Measurements from ENCODE around the gene HTR2A. TPM values are rescaled to one million over a fixed set of nuclear protein-coding genes. Genes with fewer than 3 reads are reported as not detected.

HTR2A gene
- polyA plus RNA-seq, 1 donor (not counting 4 experiments of a cell fraction or from before 2014, with no cell fraction given): not detected

- Histone ChIP-seq H3K9me1 (ENCODE audit: control insufficient read depth, extremely low read depth, insufficient read depth, low read length) (no peaks in the 10 kb centered on the region), H3K27me3 (ENCODE audit: control insufficient read depth, extremely low read depth, insufficient read depth, low read length) (peaks cover 7% of the 10 kb centered on the region), H3K4me2 (ENCODE audit: control insufficient read depth, extremely low read depth, insufficient read depth, low read depth, low read length) (no peak overlapping the region), H3K79me2 (ENCODE audit: control insufficient read depth, insufficient read depth, low read length) (no peaks in the 10 kb centered on the region), H3K9ac (ENCODE audit: control insufficient read depth, extremely low read depth, insufficient read depth, low read length) (no peak overlapping the region), H3K4me3 (ENCODE audit: control insufficient read depth in 2 of 3, extremely low read depth in 1 of 3, insufficient read depth in 2 of 3, low read depth in 1 of 3, low read length in 3 of 3) (no peak overlapping the region), H4K20me1 (ENCODE audit: control insufficient read depth, extremely low read depth, insufficient read depth, low read length) (no peaks in the 10 kb centered on the region), H3K36me3 (ENCODE audit: control insufficient read depth in 2 of 2, extremely low read depth in 1 of 2, insufficient read depth in 2 of 2, low read length in 2 of 2) (no peaks in the 10 kb centered on the region), H3K4me1 (ENCODE audit: control insufficient read depth, extremely low read depth, insufficient read depth, low read length) (no peaks in the 10 kb centered on the region), H3K9me3 (ENCODE audit: control insufficient read depth, low read depth, low read length) (no peaks in the 10 kb centered on the region), H2AFZ (ENCODE audit: control insufficient read depth, low read length) (no peak overlapping the region), H3K27ac (ENCODE audit: control insufficient read depth, insufficient read depth, low read length) (no peak overlapping the region)
- no peak for FAIRE-seq
- DNase-seq (ENCODE audit: low read depth, low spot score): no peak
- no peak for TF ChIP-seq EZH2 (IDR thresholded peaks at IDR 0.05; ENCODE audit: low read length)
- TF ChIP-seq CTCF (optimal IDR thresholded peaks at IDR 0.05 in 1 of 3, IDR thresholded peaks at IDR 0.05 in 1 of 3, conservative IDR thresholded peaks at IDR 0.05 in 1 of 3; ENCODE audit: extremely low read depth in 1 of 3, insufficient read depth in 2 of 3, low read length in 3 of 3): no peak
- dilution Hi-C loops (cut with MboI; ENCODE audit: extremely low pct_ligation_motif_present, low sequenced_read_pairs): no loop called here
Observed at GRCh38 chr13:46816371-46816770, 80.5 kb downstream of the HTR2A start.

- Histone ChIP-seq H3K9me3 (ENCODE audit: control insufficient read depth, low read depth, low read length) (no peaks in the 10 kb centered on the region), H3K9ac (ENCODE audit: control insufficient read depth, extremely low read depth, insufficient read depth, low read length) (no peak overlapping the region), H3K79me2 (ENCODE audit: control insufficient read depth, insufficient read depth, low read length) (no peaks in the 10 kb centered on the region), H3K4me3 (ENCODE audit: control insufficient read depth in 2 of 3, extremely low read depth in 1 of 3, insufficient read depth in 2 of 3, low read depth in 1 of 3, low read length in 3 of 3) (no peak overlapping the region), H3K27ac (ENCODE audit: control insufficient read depth, insufficient read depth, low read length) (no peak overlapping the region), H2AFZ (ENCODE audit: control insufficient read depth, low read length) (no peak overlapping the region), H3K27me3 (ENCODE audit: control insufficient read depth, extremely low read depth, insufficient read depth, low read length) (no peaks in the 10 kb centered on the region), H3K36me3 (ENCODE audit: control insufficient read depth in 2 of 2, extremely low read depth in 1 of 2, insufficient read depth in 2 of 2, low read length in 2 of 2) (no peaks in the 10 kb centered on the region), H3K4me2 (ENCODE audit: control insufficient read depth, extremely low read depth, insufficient read depth, low read depth, low read length) (no peak overlapping the region), H3K9me1 (ENCODE audit: control insufficient read depth, extremely low read depth, insufficient read depth, low read length) (no peaks in the 10 kb centered on the region), H3K4me1 (ENCODE audit: control insufficient read depth, extremely low read depth, insufficient read depth, low read length) (no peaks in the 10 kb centered on the region), H4K20me1 (ENCODE audit: control insufficient read depth, extremely low read depth, insufficient read depth, low read length) (no peaks in the 10 kb centered on the region)
- dilution Hi-C loops (cut with MboI; ENCODE audit: extremely low pct_ligation_motif_present, low sequenced_read_pairs): no loop called here
- no peak for FAIRE-seq
- TF ChIP-seq CTCF (optimal IDR thresholded peaks at IDR 0.05 in 1 of 3, IDR thresholded peaks at IDR 0.05 in 1 of 3, conservative IDR thresholded peaks at IDR 0.05 in 1 of 3; ENCODE audit: extremely low read depth in 1 of 3, insufficient read depth in 2 of 3, low read length in 3 of 3) (no peak), EZH2 (IDR thresholded peaks at IDR 0.05; ENCODE audit: low read length) (no peak)
- no peak for DNase-seq (ENCODE audit: low read depth, low spot score)
Observed at GRCh38 chr13:46812301-46812797, 84.5 kb downstream of the HTR2A start.
